Right renal pelvis (tissue), 4 donors: ENCODE measurements around the gene SLC1A7. TPM values are rescaled to one million over a fixed set of nuclear protein-coding genes. Genes with fewer than 3 reads are reported as not detected.

Source experiments
- DNase-seq, 4 donors: peaks; one replicate each; pipeline ENCODE4 v3.0.0-alpha.2; 2013; ENCODE audit warnings: low read depth in 4 of 4, low spot score in 3 of 4, missing footprints in 1 of 4
- polyA plus RNA-seq, 4 donors: library from polyadenylated mRNA; unstranded; fragments of 120-200 nt; gene quantifications; one replicate each; pipeline ENCODE4 v1.2.1, GENCODE V29; 2013; ENCODE audit not compliant: insufficient read length in 4 of 4

SLC1A7 gene
- polyA plus RNA-seq, 4 donors, result 0.08 to 0.12 (median 0.10) TPM

- no peak for DNase-seq
Observed at GRCh38 chr1:53093451-53093754, 49.0 kb downstream of the SLC1A7 start.

DNA sequence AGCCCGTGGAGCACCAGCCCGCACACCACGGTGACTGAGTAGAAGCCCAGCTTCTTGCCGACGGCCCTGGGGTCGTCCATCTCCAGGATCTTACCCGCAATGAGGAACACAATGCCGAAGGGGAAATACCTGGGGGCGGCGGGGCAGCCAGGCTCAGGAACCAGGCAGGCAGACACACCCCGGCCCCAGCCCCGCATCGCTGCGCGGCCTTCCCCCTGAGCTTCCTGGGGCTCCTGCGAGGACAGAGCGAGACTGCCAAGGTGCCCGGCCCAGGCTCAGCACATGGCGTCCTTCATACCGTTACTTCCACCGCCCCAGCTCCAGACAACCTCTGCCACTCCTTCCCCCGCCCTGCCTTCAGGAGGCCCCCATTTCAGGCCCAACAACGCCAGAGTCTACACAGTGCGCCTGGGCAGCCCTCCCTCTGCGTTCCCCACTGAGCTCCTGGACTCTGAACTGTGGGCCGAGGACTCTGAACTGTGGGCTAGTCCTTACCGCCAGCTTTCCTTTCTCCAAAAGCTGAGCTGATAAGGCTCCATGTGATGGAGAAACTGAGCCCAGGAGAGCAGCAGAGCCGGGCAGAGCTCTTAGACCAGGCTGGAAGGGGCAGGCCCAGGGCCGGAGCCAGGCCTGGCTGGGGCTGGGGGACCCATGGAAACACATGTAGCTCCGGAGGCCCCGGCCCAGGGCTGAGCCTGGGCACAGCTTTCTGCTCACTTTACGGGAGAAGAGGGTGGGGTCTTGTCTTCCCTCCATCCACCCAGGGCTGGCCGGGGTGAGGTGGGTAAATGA, 49.6 kb downstream of the SLC1A7 start:
- DNase-seq, result no peak

DNA sequence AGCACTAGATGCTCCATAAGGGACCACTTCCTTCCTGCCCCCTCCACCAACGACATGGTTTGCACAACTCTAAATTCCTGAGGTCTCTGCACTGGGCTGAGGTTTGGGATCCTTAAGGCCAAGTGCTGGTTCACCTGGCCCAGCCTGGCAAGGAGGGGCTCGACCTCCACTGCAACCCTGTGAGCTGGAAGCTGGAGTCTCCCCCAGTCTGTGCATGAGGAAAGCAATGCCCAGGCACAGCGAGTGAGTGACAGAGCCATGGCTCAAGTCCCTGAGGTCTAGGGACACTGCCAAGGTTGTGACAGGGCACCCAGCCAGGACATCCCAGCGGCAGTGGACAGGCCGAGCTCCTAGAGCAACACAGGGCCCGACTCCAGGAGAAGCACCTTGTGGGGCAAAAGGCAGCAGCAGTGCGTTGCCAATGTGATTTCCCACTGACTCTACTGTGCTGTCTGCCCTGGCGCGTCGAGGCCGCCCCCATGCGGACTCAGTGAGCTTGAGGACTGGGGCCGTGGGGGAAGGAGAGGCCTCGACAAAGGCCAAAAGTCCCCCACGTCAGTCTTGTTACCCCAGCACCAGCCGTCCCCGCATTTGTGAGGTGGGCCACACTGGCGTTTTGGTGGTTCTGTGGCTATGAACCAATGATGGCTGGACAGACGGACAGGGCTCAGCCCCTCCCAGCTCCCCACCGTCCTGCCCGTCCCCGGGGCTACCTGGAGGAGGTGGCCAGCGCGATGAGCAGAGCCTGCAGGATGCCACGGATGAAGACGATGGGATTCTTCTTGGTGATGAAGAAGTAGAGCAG, 50.4 kb downstream of the SLC1A7 start:
- no peak for DNase-seq

GRCh38 chr1:53090227-53091147, 52.0 kb downstream of the SLC1A7 start:
- DNase-seq, result no peak

- DNase-seq, result no peak
Observed at GRCh38 chr1:53089478-53090226, 52.8 kb downstream of the SLC1A7 start.

- no peak for DNase-seq
Observed at GRCh38 chr1:53088616-53089300, 53.7 kb downstream of the SLC1A7 start.

DNA sequence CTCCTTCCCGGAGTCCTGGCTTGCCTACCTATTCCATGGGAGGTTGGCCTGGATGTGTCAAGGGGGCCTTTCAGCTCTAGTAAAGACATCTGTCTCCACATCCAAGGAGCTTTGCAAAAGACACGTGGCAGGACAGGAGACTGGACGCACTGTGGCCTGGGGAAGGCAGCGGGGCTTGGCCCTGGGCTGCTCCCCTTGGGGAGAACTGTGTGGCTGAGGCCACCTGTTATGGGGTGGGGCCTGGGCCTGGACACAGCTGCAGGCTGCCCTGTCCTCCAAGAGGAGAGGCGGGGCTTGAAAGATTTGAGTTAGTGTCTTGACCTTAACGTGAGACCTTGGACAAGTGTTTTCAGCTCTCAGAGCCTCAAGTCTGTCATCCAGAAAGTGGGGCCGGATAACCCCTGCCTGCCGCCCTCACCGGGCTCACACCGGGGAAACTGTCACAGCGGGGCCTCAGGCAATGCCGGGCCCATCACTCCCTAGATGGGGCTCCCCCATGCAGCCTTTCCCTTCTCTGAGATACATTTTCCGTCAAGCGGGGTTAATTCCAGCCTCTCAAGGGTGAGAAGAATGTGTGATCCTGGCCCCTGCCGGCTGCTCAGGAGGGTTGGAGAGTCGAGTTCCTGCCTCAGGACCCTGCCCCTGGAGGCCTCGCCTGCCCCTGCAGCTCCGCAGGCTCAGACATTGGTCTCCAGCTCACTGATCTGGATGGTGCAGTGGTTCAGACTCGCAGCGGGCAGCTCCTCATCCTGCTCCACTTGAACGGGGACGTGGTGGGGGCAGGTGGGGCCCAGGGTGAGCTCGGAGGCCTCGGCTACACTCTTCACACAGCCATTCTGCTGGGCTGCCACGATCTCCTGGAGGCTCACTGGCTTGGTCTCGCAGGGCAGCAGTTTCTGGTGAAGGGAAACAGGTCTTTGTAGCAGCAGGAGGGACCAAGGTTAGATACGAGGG, 54.8 kb downstream of the SLC1A7 start:
- DNase-seq, result no peak

- no peak for DNase-seq
Observed at GRCh38 chr1:53086491-53087070, 55.9 kb downstream of the SLC1A7 start.

DNA sequence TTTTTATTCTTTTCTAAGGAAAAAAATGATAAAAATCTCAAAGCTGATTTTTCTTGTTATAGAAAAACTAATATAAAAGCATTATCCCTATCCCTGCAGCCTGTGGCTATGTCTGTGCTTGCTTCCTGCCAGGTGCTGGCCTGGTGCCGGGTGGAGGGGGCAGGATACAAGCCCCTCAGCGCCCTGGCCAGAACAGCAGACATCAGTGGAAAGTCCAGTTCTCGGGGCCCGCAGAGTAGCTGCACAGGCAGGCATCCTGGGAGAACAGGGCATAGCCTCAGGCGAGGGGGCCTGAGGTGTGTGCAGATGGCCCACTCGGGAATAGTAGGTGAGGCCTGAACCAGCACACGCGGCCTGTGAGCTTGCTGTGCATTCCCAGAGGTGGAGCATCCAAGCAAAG, 57.0 kb downstream of the SLC1A7 start:
- DNase-seq, result no peak

DNA sequence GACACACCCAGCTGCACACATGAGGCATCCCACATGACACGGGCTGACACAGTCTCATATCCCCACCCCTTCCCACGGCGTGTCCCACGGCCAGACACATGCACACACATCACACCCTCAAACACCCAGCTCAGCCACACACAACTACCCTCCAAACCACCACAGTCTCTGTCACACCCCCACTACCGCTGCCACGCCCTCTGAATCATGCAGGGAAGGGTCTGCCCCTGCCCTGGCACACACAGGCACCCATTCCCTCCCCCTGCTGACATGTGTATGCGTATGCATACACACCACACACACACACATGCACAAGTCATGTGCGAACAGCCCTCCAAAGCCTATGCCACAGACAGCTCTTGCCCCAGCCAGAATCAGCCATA, 57.9 kb downstream of the SLC1A7 start:
- no peak for DNase-seq

- no peak for DNase-seq
Observed at GRCh38 chr1:53083636-53084588, 58.5 kb downstream of the SLC1A7 start.

DNA sequence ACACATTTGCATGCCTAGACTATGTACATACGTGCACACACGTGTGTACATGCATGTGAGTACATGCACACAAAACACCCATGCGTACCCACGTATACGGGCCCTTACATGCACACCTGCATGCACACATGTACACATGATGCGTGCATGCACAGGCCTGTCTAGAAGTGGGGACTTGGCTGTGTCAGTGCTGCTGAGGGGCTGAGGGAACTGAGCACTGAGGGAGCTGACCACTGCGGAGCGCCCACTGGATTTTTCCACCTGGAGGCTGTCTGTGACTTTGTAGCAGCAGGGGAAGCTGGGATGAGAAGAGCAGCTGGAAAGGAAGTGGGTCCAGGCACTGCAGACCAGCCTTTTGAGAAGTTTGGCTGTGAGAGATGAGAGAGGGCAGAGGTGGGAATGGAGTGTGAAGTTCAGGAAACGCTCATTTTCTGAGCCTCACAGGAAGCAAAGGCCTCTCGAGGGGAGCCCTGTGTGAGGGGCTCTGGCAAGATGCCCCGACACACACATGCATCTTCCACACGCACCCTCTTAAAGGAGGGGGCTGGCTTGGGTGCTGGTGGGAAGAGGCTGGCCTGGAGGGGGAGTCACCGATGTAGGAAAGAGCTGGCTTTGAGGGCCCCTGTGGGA, 59.5 kb downstream of the SLC1A7 start:
- DNase-seq, result no peak

DNA sequence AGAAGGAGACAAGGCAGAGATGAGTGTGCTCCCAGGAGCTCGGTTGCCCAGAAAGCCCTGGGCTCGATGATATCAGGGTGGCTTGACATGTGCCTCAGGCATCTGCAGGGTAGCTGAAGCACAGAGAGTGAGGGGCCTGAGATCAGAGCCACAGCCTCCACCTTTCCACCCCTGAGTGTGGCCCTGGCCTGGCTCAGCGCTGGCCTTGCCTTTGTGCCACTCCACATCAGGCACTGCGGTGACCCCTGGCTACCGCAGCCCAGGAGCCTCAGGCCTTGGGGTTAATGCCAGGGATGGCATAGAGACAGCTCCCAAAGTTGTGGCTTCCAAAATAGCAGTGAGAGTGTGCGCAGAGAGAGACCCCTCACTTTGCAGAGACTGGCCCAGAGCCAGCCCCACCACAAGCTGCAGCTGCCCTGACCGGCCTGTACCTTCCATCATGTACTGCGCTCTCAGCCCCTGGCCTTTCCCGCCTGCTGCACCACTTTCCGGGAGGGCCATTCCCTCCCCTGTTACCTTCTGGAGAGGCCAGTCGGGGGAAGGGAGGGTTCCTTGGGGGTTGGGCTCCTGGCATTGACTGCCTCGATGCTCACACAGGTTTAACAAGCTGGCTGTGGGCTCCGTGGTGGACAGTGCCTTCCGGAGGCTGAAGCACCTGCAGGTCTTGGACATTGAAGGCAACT, 60.9 kb downstream of the SLC1A7 start:
- no peak for DNase-seq

DNA sequence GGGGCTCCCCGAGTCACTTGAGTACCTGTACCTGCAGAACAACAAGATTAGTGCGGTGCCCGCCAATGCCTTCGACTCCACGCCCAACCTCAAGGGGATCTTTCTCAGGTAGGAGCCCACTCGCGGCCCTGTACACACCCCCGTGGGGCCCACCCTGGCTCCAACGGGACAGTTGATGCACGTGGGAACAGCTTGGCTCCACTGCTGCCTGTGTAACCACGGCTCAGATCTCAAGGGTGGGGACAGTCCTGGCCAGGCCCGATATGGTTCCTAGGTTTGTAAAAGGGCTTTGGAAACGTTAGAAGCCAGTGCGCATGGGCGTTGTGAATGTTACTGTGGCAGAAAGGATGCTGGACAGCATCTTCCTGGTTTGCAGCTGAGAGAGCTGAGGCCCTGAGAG, 61.7 kb downstream of the SLC1A7 start:
- no peak for DNase-seq

DNA sequence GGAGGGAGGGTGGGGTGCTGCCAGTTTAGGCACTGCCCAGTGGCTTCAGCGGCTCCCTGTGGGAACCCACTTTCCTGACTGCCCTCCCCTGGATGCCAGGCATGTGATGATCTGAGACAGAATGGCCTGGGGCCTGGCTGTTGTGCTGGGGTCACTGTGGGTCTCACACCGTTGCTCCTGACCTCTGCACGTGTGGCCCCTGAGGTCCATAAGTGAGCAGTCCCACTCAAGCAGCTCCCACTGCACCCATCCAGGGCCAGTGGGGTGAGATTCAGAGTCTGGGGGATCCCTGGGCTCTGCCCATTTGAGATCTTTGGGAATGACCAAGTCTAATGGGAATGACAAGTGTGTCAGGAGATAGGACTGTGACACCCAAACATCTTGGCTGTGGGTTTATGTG, 62.4 kb downstream of the SLC1A7 start:
- no peak for DNase-seq

- DNase-seq, result no peak
Observed at GRCh38 chr1:53079251-53079650, 63.2 kb downstream of the SLC1A7 start.
